ENCODE results near the gene FAM120B.

Gene FAM120B

DNA sequence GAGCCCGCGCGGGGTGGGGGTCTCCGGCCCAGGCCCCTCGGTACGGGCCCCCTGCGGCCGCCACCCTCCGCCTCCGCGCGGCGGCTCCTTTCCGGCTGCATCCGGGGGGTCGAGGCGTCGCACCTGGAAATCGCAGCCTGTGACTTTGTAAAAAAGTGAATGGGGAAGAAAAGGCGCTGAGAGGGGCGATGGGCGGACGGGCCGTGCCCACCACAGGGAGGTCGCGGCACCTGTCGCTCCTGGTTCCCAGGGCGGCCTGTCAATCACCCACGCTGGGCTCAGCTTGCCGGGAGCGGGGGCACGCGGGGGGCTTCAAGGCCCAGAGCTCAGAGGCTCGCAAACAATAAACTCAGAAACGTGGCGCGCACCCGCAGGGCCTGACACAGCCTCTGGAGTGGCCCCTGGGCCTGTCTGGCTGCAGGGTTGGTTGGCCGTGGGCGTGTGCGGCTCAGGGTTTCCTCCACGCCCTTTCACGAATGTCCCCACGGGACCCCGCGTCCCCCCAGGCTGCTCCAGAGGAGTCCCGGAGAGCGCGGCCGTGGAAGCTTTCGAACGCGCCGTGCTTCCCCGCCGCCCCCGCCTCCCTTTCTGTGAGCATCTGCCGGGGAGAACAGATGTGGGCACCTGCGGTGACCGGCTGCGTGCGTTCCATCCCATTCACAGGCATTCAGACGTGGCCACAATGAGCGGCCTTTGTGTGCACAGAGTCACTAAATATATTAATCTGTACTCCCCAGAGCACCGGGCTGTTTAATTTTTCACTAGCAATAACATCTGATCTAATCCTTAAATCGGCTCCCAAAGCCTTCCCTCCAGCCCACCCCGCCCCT is 9.6 kb upstream of the FAM120B start:
- DNase-seq (ENCODE audit: low spot score) = no peak
- ChIA-PET POLR2A (ENCODE audit: low non-redundant PET) (interaction anchor here (0.6 to 0.8 kb wide), 2 partner anchors 9 to 17 kb away, joined by 3 read pairs; no protein-coding TSS in a partner anchor), CTCF (interaction anchor here (0.5 to 1.7 kb wide), 2 partner anchors 248 to 465 kb away, joined by 3 to 5 read pairs; no protein-coding TSS in a partner anchor)
- H3K27ac ChIP-seq = no peak overlapping the region
- no peak for TF ChIP-seq CTCF (conservative IDR thresholded peaks at IDR 0.05; ENCODE audit: low read depth)

- CTCF ChIA-PET = interaction anchor here (0.5 to 1.7 kb wide), 2 partner anchors 247 to 466 kb away, joined by 3 to 5 read pairs; no protein-coding TSS in a partner anchor
- POLR2A ChIA-PET (ENCODE audit: low non-redundant PET) = no interaction called here
These were observed 8.8 kb upstream of the FAM120B start for GRCh38 chr6:170297576-170298330.

DNA sequence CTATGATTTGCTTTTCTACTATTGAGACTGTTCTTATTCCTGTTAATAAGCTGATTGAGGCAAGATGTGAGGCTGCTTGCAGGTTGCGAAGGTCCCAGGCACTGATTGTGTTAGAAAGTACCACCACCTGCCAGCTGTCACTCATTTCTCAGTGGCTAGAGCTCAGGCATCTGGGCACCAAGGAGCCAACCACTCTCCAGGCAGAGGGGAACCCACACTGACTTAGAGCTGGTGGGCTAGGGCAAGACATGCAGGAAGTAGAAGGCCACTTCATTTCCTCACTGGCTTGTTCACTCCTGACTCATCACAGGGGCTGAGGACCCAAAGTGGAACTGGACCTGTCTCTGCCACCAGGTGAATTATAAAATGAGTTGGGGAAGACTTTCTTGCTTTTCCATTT is 7.9 kb upstream of the FAM120B start:
- POLR2A ChIA-PET (ENCODE audit: low non-redundant PET) = no interaction called here
- TF ChIP-seq CTCF (conservative IDR thresholded peaks at IDR 0.05; ENCODE audit: low read depth) = no peak
- DNase-seq (ENCODE audit: low spot score) = no peak
- CTCF ChIA-PET = interaction anchor here (1.7 kb wide), 1 partner anchor 467 kb away, joined by 5 read pairs; no protein-coding TSS in a partner anchor
- no peak overlapping the region for H3K27ac ChIP-seq

More at GRCh38 chr6:170297576-170298330, 8.8 kb upstream of the FAM120B start:
- no peak for TF ChIP-seq CTCF (conservative IDR thresholded peaks at IDR 0.05; ENCODE audit: low read depth)
- no peak overlapping the region for H3K27ac ChIP-seq
- DNase-seq (ENCODE audit: low spot score) = no peak

- ChIA-PET CTCF (interaction anchor here (0.6 kb wide), 1 partner anchor 111 kb away, joined by 3 read pairs; no protein-coding TSS in a partner anchor), POLR2A (ENCODE audit: low non-redundant PET) (interaction anchor here (0.6 kb wide), 1 partner anchor 11 kb away, joined by 3 read pairs; no protein-coding TSS in a partner anchor)
- no peak overlapping the region for H3K27ac ChIP-seq
- TF ChIP-seq CTCF (conservative IDR thresholded peaks at IDR 0.05; ENCODE audit: low read depth) = no peak
- DNase-seq (ENCODE audit: low spot score) = no peak
These were observed 5.4 kb upstream of the FAM120B start for GRCh38 chr6:170301184-170301583.

- H3K27ac ChIP-seq = peak overlapping the region; percentile 77
- CTCF ChIA-PET = no interaction called here
These were observed 694 bp upstream of the FAM120B start for GRCh38 chr6:170305805-170306323.

More at GRCh38 chr6:170305805-170306323, 694 bp upstream of the FAM120B start:
- TF ChIP-seq CTCF (conservative IDR thresholded peaks at IDR 0.05; ENCODE audit: low read depth) = no peak
- no peak for DNase-seq (ENCODE audit: low spot score)
- POLR2A ChIA-PET (ENCODE audit: low non-redundant PET) = interaction anchor here (0.6 to 0.9 kb wide), 2 partner anchors 9 to 55 kb away, joined by 3 read pairs; no protein-coding TSS in a partner anchor

Measured in RWPE1 (cell line).